Keratinocyte (primary cell): ENCODE measurements around the gene DKK3. TPM values are rescaled to one million over a fixed set of nuclear protein-coding genes. Genes with fewer than 3 reads are reported as not detected.

Experiments used
- DNase-seq: peaks from one replicate; pipeline ENCODE4 v3.0.0-alpha.2; 2011; ENCODE audit warnings: low read depth, missing footprints, low spot score
- FAIRE-seq: peaks from 2 replicates; lab custom pipeline; 2011; peaks lifted over from hg19 to GRCh38; lab: Jason Lieb, UNC
- H2AFZ ChIP-seq: 2 replicates; pipeline ENCODE4 v1.6.0; 2012; ENCODE audit warnings: low read length, control low read depth, inconsistent platforms; ENCODE audit not compliant: control insufficient read depth
- H3K27ac ChIP-seq: 2 replicates; pipeline ENCODE4 v1.5.1; 2011; ENCODE audit warnings: low read length; ENCODE audit not compliant: control insufficient read depth, insufficient read depth
- H3K27me3 ChIP-seq: 3 replicates; pipeline ENCODE4 v1.6.0; 2011; ENCODE audit warnings: low read length; ENCODE audit not compliant: control insufficient read depth, insufficient read depth; ENCODE audit errors: extremely low read depth
- H3K36me3 ChIP-seq, 2 experiments: 2 replicates in 1 of 2; 3 replicates in 1 of 2; pipeline ENCODE4 v1.5.1; 2011; ENCODE audit warnings: low read length in 2 of 2, mild to moderate bottlenecking in 1 of 2; ENCODE audit not compliant: control insufficient read depth in 2 of 2, insufficient read depth in 2 of 2; ENCODE audit errors: extremely low read depth in 1 of 2
- H3K4me1 ChIP-seq: 3 replicates; pipeline ENCODE4 v1.5.1; 2011; ENCODE audit warnings: low read length; ENCODE audit not compliant: control insufficient read depth, insufficient read depth; ENCODE audit errors: extremely low read depth
- H3K4me2 ChIP-seq: 3 replicates; pipeline ENCODE4 v1.6.0; 2011; ENCODE audit warnings: low read depth, low read length; ENCODE audit not compliant: control insufficient read depth, insufficient read depth; ENCODE audit errors: extremely low read depth
- H3K4me3 ChIP-seq, 3 experiments: fragments of 200-600 bp in 1 of 3; sonication (generic) in 1 of 3; 2 replicates in 2 of 3; 3 replicates in 1 of 3; pipeline ENCODE4 v1.5.1; 2011 to 2016; ENCODE audit warnings: low read length in 3 of 3, mild to moderate bottlenecking in 3 of 3, control low read depth in 2 of 3, inconsistent platforms in 1 of 3, low read depth in 1 of 3, mixed read lengths in 1 of 3, mixed run types in 1 of 3, moderate library complexity in 1 of 3; ENCODE audit not compliant: control insufficient read depth in 2 of 3, insufficient read depth in 2 of 3; ENCODE audit errors: extremely low read depth in 1 of 3
- H3K79me2 ChIP-seq: 2 replicates; pipeline ENCODE4 v1.6.0; 2012; ENCODE audit warnings: low read length; ENCODE audit not compliant: control insufficient read depth, insufficient read depth
- H3K9ac ChIP-seq: 3 replicates; pipeline ENCODE4 v1.6.0; 2011; ENCODE audit warnings: low read length; ENCODE audit not compliant: control insufficient read depth, insufficient read depth; ENCODE audit errors: extremely low read depth
- H3K9me1 ChIP-seq: 3 replicates; pipeline ENCODE4 v1.6.0; 2011; ENCODE audit warnings: low read length; ENCODE audit not compliant: control insufficient read depth, insufficient read depth; ENCODE audit errors: extremely low read depth
- H3K9me3 ChIP-seq: 2 replicates; pipeline ENCODE4 v1.5.1; 2012; ENCODE audit warnings: low read depth, low read length; ENCODE audit not compliant: control insufficient read depth
- H4K20me1 ChIP-seq: 3 replicates; pipeline ENCODE4 v1.6.0; 2011; ENCODE audit warnings: low read length; ENCODE audit not compliant: control insufficient read depth, insufficient read depth; ENCODE audit errors: extremely low read depth
- EZH2 ChIP-seq: IDR thresholded peaks from one replicate; pipeline ENCODE4 v1.6.1; 2012; ENCODE audit warnings: inconsistent platforms, mild to moderate bottlenecking, low read length, moderate library complexity
- dilution Hi-C: fragments of 300-500 bp; cut with MboI; formaldehyde crosslinking; loops from one replicate; pipeline ENCODE4 v1.7.0; 2020; ENCODE audit warnings: low sequenced_read_pairs; ENCODE audit not compliant: extremely low pct_ligation_motif_present
- polyA plus RNA-seq, 5 experiments: library from polyadenylated mRNA; depleted of rRNA in 3 of 5; stranded (reverse) in 3 of 5; stranded (forward) in 1 of 5; unstranded in 1 of 5; fragments of >200 nt; gene quantifications; 1 replicate in 1 of 5; 2 replicates in 3 of 5; 3 replicates in 1 of 5; pipeline versions ENCODE4 v1.2.1 to v1.2.3, GENCODE V29; 2011 to 2012; ENCODE audit warnings: missing spikeins in 2 of 5, low read depth in 1 of 5, low replicate concordance in 1 of 5
- TF ChIP-seq, protein P1 (sequence below), 3 experiments: IDR thresholded peaks in 1 of 3; conservative IDR thresholded peaks in 1 of 3; optimal IDR thresholded peaks in 1 of 3; 2 replicates in 2 of 3; 3 replicates in 1 of 3; pipeline versions ENCODE3 to v1.5.1; 2011; ENCODE audit warnings: low read length in 3 of 3, mild to moderate bottlenecking in 3 of 3, moderate library complexity in 2 of 3, control low read depth in 1 of 3, inconsistent platforms in 1 of 3; ENCODE audit not compliant: insufficient read depth in 2 of 3; ENCODE audit errors: extremely low read depth in 1 of 3

Gene DKK3
- polyA plus RNA-seq, 1 donor (not counting 4 experiments of a cell fraction or from before 2014, with no cell fraction given), result 712 TPM

DNA sequence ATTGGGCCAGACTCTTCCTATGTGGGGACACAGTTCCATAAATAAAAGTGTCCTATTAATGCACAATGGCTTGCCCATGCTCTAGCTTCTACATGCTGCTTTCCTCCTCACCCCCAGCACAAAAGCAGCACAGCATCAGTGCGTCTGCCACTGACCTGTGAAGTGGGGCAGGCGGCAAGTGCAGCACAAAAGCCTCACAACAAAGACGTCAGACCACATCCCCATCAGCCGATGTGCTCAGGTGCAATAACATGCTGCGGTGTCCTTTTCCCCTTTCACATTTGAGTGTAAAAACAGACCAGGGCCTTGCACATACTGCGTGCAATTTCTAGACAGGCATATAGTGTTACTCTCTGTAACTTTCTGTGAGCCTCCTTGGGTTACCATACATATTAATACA is 12.8 kb downstream of the DKK3 start:
- Histone ChIP-seq H3K9ac (no peak overlapping the region), H4K20me1 (no peaks in the 10 kb centered on the region), H3K36me3 (peaks cover 5 to 48% of the 10 kb centered on the region in 2 experiments), H2AFZ (no peak overlapping the region), H3K4me1 (peaks cover 81% of the 10 kb centered on the region), H3K27me3 (no peaks in the 10 kb centered on the region), H3K9me3 (no peaks in the 10 kb centered on the region), H3K4me2 (no peak overlapping the region), H3K9me1 (peaks cover 2% of the 10 kb centered on the region), H3K79me2 (peaks cover 31% of the 10 kb centered on the region), H3K27ac (no peak overlapping the region), H3K4me3 (no peak overlapping the region)
- dilution Hi-C loops, result no loop called here
- no peak for FAIRE-seq
- DNase-seq, result no peak
- TF ChIP-seq EZH2, result no peak
- TF ChIP-seq, protein P1, sequence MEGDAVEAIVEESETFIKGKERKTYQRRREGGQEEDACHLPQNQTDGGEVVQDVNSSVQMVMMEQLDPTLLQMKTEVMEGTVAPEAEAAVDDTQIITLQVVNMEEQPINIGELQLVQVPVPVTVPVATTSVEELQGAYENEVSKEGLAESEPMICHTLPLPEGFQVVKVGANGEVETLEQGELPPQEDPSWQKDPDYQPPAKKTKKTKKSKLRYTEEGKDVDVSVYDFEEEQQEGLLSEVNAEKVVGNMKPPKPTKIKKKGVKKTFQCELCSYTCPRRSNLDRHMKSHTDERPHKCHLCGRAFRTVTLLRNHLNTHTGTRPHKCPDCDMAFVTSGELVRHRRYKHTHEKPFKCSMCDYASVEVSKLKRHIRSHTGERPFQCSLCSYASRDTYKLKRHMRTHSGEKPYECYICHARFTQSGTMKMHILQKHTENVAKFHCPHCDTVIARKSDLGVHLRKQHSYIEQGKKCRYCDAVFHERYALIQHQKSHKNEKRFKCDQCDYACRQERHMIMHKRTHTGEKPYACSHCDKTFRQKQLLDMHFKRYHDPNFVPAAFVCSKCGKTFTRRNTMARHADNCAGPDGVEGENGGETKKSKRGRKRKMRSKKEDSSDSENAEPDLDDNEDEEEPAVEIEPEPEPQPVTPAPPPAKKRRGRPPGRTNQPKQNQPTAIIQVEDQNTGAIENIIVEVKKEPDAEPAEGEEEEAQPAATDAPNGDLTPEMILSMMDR (optimal IDR thresholded peaks at IDR 0.05 in 1 of 3, IDR thresholded peaks at IDR 0.05 in 1 of 3, conservative IDR thresholded peaks at IDR 0.05 in 1 of 3; ENCODE audit: extremely low read depth in 1 of 3, insufficient read depth in 2 of 3, low read length in 3 of 3), result no peak

DNA sequence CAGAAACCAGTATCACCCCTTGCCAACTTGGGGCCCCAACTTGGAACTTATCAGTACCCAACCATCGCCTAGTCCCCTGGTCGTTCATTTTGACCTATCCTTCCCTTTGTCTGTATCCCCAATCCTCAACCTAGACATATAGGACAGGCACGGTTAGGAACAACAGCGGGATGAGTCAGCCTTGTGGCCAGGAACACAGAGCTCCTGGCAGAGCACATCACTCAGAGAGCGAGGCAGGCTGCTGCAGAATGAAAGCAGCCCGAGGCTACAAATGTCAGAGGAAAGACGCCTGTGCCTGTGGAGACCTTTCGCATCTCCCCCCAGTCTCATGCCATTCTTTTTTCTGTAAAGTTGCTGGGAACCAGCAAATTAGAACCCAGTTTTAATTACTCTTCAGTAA is 14.6 kb downstream of the DKK3 start:
- TF ChIP-seq, protein P1 (optimal IDR thresholded peaks at IDR 0.05 in 1 of 3, IDR thresholded peaks at IDR 0.05 in 1 of 3, conservative IDR thresholded peaks at IDR 0.05 in 1 of 3; ENCODE audit: extremely low read depth in 1 of 3, insufficient read depth in 2 of 3, low read length in 3 of 3), result no peak
- TF ChIP-seq EZH2, result no peak
- Histone ChIP-seq H3K9me3 (no peaks in the 10 kb centered on the region), H3K36me3 (peaks cover 5 to 48% of the 10 kb centered on the region in 2 experiments), H3K27ac (peak overlapping the region; percentile 61), H3K9me1 (peaks cover 2% of the 10 kb centered on the region), H3K9ac (peak overlapping the region; percentile 42), H3K4me1 (peaks cover 84% of the 10 kb centered on the region), H4K20me1 (no peaks in the 10 kb centered on the region), H3K27me3 (no peaks in the 10 kb centered on the region), H3K79me2 (peaks cover 45% of the 10 kb centered on the region), H3K4me3 (peak overlapping the region in 1 of 3 experiments; percentile 4), H3K4me2 (peak overlapping the region; percentile 70), H2AFZ (no peak overlapping the region)
- dilution Hi-C loops, result no loop called here
- FAIRE-seq (peak; percentile 97), DNase-seq (peak; percentile 40)
